ENCODE data around the gene UBE2D3.

The UBE2D3 gene

DNA sequence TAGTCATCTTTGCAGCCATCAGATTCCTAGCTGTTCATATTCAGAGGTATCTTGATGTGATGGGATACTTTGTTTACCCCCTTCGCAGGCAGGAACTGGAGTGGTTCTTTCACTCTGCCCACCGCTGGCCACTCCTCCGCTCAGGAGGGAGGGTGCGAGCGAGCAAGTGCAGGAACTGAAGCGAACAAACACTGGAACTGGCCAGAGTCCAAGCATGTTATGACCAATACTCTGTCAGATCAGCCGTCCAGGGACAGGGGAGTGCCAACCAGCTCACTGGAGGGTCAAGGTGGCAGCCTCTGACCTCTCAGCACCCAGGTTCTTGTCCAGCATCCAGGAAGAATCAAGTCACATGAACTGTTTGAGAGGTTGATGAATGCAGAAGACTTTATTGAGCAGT lies 48.6 kb downstream of the UBE2D3 start:
- WGBS (ENCODE audit: insufficient coverage, insufficient read length) = no CpG with 5 or more reads among the region's 7 CpGs
- no peak for DNase-seq (ENCODE audit: low read depth, low spot score)
- H3K27ac ChIP-seq (ENCODE audit: low read length) = no peak overlapping the region
- H3K27me3 ChIP-seq (ENCODE audit: control insufficient read depth, insufficient read depth, low read length) = no peaks in the 10 kb centered on the region
- H3K9me3 ChIP-seq (ENCODE audit: control insufficient read depth, insufficient read depth, low read length) = no peaks in the 10 kb centered on the region
- no peaks in the 10 kb centered on the region for H3K4me1 ChIP-seq (ENCODE audit: control insufficient read depth, insufficient read depth, low read length)
- H3K4me3 ChIP-seq (ENCODE audit: low read length) = no peak overlapping the region
- no peaks in the 10 kb centered on the region for H3K36me3 ChIP-seq (ENCODE audit: control insufficient read depth, insufficient read depth, low read length)

DNA sequence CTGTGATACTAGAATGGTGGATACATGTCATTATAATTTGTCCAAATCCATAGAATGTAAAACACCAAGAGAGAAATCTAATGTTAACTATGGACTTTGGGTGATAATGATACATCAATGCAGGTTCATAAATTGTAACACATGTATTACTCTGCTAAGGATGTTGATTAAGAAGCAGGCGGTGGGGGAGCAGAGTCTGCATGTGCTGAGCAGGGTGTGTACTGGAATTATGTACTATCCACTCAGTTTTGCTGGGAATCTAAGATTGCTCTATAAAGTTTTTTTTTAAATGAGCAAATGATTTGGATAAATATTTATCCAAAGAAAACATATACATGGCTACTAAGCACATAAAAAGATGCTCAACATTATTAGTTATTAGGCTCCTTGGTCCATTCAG lies 51.5 kb downstream of the UBE2D3 start:
- Histone ChIP-seq H3K36me3 (ENCODE audit: control insufficient read depth, insufficient read depth, low read length) (no peaks in the 10 kb centered on the region), H3K4me3 (ENCODE audit: low read length) (no peak overlapping the region), H3K27me3 (ENCODE audit: control insufficient read depth, insufficient read depth, low read length) (no peaks in the 10 kb centered on the region), H3K27ac (ENCODE audit: low read length) (no peak overlapping the region), H3K9me3 (ENCODE audit: control insufficient read depth, insufficient read depth, low read length) (no peaks in the 10 kb centered on the region), H3K4me1 (ENCODE audit: control insufficient read depth, insufficient read depth, low read length) (no peaks in the 10 kb centered on the region)
- WGBS (ENCODE audit: insufficient coverage, insufficient read length) = no CpG with 5 or more reads among the region's 1 CpG
- DNase-seq (ENCODE audit: low read depth, low spot score) = no peak

DNA sequence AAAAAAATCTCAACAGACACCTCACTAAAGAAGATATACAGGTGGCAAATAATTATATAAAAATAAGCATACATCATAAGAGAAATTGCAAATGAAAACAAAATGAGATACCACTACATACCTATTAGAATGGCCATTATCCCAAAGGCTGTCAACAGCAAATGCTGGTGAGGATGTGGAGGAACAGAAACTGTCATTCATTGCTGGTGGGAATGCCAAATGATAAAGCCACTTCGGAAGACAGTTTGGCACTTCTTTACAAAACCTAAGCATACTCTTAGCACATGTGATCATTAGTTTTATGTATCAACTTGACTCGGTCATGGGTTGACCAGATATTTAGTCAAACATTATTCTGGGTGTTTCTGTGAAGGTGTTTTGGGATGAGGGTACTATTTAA lies 53.1 kb downstream of the UBE2D3 start:
- H3K4me1 ChIP-seq (ENCODE audit: control insufficient read depth, insufficient read depth, low read length) = no peaks in the 10 kb centered on the region
- H3K4me3 ChIP-seq (ENCODE audit: low read length) = no peak overlapping the region
- no peaks in the 10 kb centered on the region for H3K36me3 ChIP-seq (ENCODE audit: control insufficient read depth, insufficient read depth, low read length)
- no peak overlapping the region for H3K27ac ChIP-seq (ENCODE audit: low read length)
- DNase-seq (ENCODE audit: low read depth, low spot score) = no peak
- H3K9me3 ChIP-seq (ENCODE audit: control insufficient read depth, insufficient read depth, low read length) = no peaks in the 10 kb centered on the region
- WGBS (ENCODE audit: insufficient coverage, insufficient read length) = no CpG with 5 or more reads among the region's 2 CpGs
- H3K27me3 ChIP-seq (ENCODE audit: control insufficient read depth, insufficient read depth, low read length) = no peaks in the 10 kb centered on the region

DNA sequence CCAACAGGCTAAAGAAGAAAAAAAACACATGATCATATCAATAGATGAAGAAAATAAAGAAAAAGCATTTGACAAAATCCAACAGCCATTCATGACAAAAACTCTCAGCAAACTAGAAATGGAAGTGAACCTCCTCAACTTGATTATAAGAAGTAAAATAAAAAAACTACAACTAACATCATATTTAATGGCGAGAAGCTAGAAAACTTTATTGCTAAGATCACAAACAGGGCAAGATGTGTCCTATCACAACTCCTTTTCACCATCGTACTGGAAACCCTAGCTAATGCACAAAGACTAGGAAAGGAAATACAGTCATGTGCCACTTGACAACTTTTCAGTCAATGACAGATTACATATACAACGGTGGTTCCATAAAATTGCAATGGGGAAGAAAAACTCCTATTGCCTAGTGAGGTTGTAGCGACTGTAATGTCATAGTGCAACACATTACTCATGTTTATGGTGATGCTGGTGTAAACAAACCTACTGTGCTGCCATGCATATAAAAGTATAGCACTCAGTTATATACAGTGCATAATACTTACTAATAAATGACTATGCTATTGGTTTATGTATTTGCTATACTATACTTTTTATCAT lies 54.5 kb downstream of the UBE2D3 start:
- Histone ChIP-seq H3K4me3 (ENCODE audit: low read length) (no peak overlapping the region), H3K27ac (ENCODE audit: low read length) (no peak overlapping the region), H3K36me3 (ENCODE audit: control insufficient read depth, insufficient read depth, low read length) (no peaks in the 10 kb centered on the region), H3K9me3 (ENCODE audit: control insufficient read depth, insufficient read depth, low read length) (no peaks in the 10 kb centered on the region), H3K27me3 (ENCODE audit: control insufficient read depth, insufficient read depth, low read length) (no peaks in the 10 kb centered on the region), H3K4me1 (ENCODE audit: control insufficient read depth, insufficient read depth, low read length) (no peaks in the 10 kb centered on the region)
- no peak for DNase-seq (ENCODE audit: low read depth, low spot score)
- no CpG with 5 or more reads among the region's 4 CpGs for WGBS (ENCODE audit: insufficient coverage, insufficient read length)

DNA sequence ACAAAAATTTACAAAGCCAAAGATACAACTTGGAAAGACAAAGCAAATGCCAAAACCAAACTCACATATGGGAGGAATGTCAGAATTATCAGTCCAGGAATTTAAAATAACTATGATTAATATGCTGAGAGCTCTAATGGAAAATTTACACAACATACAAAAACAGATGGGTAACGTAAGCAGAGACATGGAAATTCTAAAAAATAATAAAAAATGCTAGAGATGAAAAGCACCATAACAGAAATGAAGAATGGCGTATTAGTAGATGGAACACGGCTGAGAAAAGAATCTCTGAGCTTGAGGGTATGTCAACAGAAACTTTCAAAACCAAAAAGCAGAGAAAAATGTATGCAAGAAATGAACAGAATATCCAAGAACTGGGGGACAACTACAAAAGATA lies 62.5 kb downstream of the UBE2D3 start:
- no peaks in the 10 kb centered on the region for H3K4me1 ChIP-seq (ENCODE audit: control insufficient read depth, insufficient read depth, low read length)
- no peaks in the 10 kb centered on the region; the same call in 1 of the 2 replicates for H3K27me3 ChIP-seq (ENCODE audit: control insufficient read depth, insufficient read depth, low read length)
- H3K36me3 ChIP-seq (ENCODE audit: control insufficient read depth, insufficient read depth, low read length) = no peaks in the 10 kb centered on the region
- no peak overlapping the region for H3K27ac ChIP-seq (ENCODE audit: low read length)
- no peaks in the 10 kb centered on the region; the same call in 1 of the 2 replicates for H3K9me3 ChIP-seq (ENCODE audit: control insufficient read depth, insufficient read depth, low read length)
- H3K4me3 ChIP-seq (ENCODE audit: low read length) = no peak overlapping the region
- WGBS (ENCODE audit: insufficient coverage, insufficient read length) = no CpG with 5 or more reads among the region's 3 CpGs
- DNase-seq (ENCODE audit: low read depth, low spot score) = no peak

DNA sequence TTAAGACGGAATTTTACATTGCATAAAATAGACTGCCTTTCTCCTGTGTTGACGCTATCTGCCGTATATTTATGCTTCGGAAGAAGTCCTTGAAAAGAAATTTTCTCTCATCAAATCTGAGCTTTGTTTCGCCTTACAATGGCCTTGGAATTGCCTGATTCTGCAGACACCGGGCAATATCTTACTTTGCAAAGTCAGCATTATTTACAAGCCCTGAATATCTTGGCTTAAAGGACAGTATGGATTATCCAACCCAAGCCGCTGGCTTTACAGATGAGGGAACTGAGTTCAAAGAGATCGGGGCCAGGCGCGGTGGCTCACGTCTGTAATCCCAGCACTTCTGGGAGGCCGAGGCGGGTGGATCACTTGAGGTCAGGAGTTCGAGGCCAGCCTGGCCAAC lies 65.4 kb downstream of the UBE2D3 start:
- Histone ChIP-seq H3K36me3 (ENCODE audit: control insufficient read depth, insufficient read depth, low read length) (no peaks in the 10 kb centered on the region), H3K9me3 (ENCODE audit: control insufficient read depth, insufficient read depth, low read length) (no peaks in the 10 kb centered on the region; the same call in 1 of the 2 replicates), H3K4me3 (ENCODE audit: low read length) (no peak overlapping the region; the same call in 1 of the 2 replicates), H3K27ac (ENCODE audit: low read length) (no peak overlapping the region), H3K27me3 (ENCODE audit: control insufficient read depth, insufficient read depth, low read length) (peaks cover 2% of the 10 kb centered on the region), H3K4me1 (ENCODE audit: control insufficient read depth, insufficient read depth, low read length) (no peaks in the 10 kb centered on the region)
- DNase-seq (ENCODE audit: low read depth, low spot score) = no peak
- no CpG with 5 or more reads among the region's 14 CpGs for WGBS (ENCODE audit: insufficient coverage, insufficient read length)

DNA sequence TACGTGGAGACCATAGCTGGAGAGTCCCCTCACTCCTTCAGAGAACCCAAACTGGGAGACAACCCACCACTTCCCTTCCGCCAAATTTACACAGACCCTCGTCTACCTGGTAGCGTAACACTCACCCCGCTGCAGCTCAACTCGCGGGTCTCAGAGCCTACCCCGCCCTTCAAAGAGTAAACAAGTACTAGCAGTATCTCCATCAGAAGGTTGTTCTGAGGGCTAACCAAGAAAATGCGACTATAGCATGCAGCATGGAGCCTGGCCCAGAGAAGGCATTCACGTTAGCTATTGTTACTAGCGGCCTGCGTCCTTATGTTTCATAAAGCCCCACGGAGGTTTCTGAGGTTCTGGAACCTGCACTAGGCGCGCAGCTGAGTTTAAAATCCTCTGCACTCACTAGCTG lies 66.1 kb downstream of the UBE2D3 start:
- H3K27ac ChIP-seq (ENCODE audit: low read length) = no peak overlapping the region
- no peaks in the 10 kb centered on the region for H3K36me3 ChIP-seq (ENCODE audit: control insufficient read depth, insufficient read depth, low read length)

DNA sequence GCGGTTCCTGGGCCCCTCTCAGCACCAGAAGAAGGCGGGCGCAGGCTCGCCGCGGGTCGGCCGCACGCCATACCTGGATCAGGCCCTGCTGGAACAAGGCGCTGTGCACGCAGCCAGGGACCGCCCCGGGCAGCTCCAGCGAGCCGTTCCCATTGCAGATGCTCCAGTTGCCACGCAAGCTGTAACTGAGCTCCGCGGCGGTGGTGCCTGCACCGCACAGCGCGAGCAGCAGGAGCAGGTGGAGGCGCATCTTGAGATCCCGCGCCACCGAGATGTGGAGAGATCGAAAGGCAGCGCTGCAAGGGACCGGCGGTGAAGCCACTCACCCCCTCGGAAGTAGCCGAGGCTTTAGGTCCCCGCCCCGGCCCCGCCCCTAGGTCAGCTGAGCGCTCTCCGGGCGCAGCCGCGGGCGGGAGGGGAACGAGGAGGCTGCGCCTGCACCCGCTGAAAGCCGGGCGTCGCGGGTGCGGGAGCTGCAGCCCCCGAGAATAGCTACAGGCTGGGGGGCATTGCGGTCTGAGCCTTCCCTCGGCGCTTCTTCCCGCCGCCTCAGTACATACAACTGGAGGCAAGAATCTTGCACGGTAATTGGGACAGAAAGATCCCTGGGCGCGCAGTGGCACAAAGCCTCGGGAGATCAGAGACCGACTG lies 66.6 kb downstream of the UBE2D3 start, which contains the start of gene MANBA:
Gene MANBA (minus strand): TSS at position 324 of the 651 bp plus-strand sequence. CDS start 74 bp downstream, at position 250.
- no CpG with 5 or more reads among the region's 60 CpGs for WGBS (ENCODE audit: insufficient coverage, insufficient read length)
- H3K27ac ChIP-seq (ENCODE audit: low read length) = no peak within 1 kb of the TSS
- DNase-seq (ENCODE audit: low read depth, low spot score) = peak; percentile 41
- H3K4me3 ChIP-seq (ENCODE audit: low read length) = peak within 1 kb of the TSS; percentile 70
- peaks cover 2% of the 10 kb centered on the region for H3K27me3 ChIP-seq (ENCODE audit: control insufficient read depth, insufficient read depth, low read length)
- H3K4me1 ChIP-seq (ENCODE audit: control insufficient read depth, insufficient read depth, low read length) = no peaks in the 10 kb centered on the region
- H3K36me3 ChIP-seq (ENCODE audit: control insufficient read depth, insufficient read depth, low read length) = no peaks in the 10 kb centered on the region
- no peaks in the 10 kb centered on the region; the same call in 1 of the 2 replicates for H3K9me3 ChIP-seq (ENCODE audit: control insufficient read depth, insufficient read depth, low read length)

More for the DNA sequence above, 66.1 kb downstream of the UBE2D3 start:
- H3K4me3 ChIP-seq (ENCODE audit: low read length) = peak overlapping the region; percentile 70; the same call in 1 of the 2 replicates
- no peaks in the 10 kb centered on the region for H3K4me1 ChIP-seq (ENCODE audit: control insufficient read depth, insufficient read depth, low read length)
- no peaks in the 10 kb centered on the region; the same call in 1 of the 2 replicates for H3K9me3 ChIP-seq (ENCODE audit: control insufficient read depth, insufficient read depth, low read length)
- H3K27me3 ChIP-seq (ENCODE audit: control insufficient read depth, insufficient read depth, low read length) = peaks cover 2% of the 10 kb centered on the region
- no peak for DNase-seq (ENCODE audit: low read depth, low spot score)
- no CpG with 5 or more reads among the region's 15 CpGs for WGBS (ENCODE audit: insufficient coverage, insufficient read length)

DNA sequence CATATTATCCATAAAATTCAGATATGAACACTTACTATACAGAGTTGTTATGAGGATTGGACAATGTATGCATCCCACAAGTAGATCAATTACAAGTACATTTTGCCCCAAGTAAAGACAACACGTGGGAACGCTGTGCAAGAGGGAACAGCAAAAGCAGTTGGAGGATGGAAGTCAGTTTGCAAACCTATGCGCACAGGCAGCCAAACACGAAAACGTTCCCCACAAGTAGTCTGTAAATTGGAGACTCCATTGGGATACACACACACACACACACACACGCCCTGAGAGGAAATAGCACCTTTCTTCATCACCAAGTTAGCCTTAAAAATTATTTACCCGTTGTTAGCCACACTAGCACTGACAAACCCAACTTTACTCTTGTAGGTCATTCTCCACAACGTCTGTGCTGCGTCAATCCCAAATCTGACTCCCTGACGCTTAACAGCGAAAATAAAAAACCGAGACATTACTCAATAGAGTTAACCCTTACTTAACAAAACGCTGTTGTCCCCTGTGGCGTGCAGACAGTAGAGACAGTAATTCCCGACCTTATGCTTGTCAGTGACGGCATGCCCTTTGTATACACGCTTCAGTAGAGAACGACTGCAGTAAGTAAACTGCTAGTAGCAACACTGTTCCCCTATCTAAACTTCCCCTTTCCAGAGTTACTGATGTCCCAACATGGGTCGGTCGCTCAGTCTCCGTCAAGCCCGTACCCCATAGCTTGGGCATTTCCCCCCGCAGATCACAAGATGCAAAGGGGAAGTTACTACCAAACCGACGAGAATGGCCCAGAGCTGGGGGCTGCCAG lies 67.3 kb downstream of the UBE2D3 start:
- Histone ChIP-seq H3K36me3 (ENCODE audit: control insufficient read depth, insufficient read depth, low read length) (no peaks in the 10 kb centered on the region), H3K4me3 (ENCODE audit: low read length) (peak overlapping the region; percentile 70), H3K27me3 (ENCODE audit: control insufficient read depth, insufficient read depth, low read length) (peaks cover 2% of the 10 kb centered on the region), H3K9me3 (ENCODE audit: control insufficient read depth, insufficient read depth, low read length) (no peaks in the 10 kb centered on the region), H3K27ac (ENCODE audit: low read length) (no peak overlapping the region), H3K4me1 (ENCODE audit: control insufficient read depth, insufficient read depth, low read length) (no peaks in the 10 kb centered on the region)
- DNase-seq (ENCODE audit: low read depth, low spot score) = no peak
- WGBS (ENCODE audit: insufficient coverage, insufficient read length) = no CpG with 5 or more reads among the region's 25 CpGs
